Epithelial cell of esophagus (primary cell): Measurements from ENCODE around the gene LCORL.
A peak's percentile ranks its signal among the peaks of the same experiment; 100 is the strongest.

Experiments used
- DNase-seq: peaks from one replicate; pipeline ENCODE4 v3.0.0; 2010; ENCODE audit warnings: low read depth
- H3K4me3 ChIP-seq: 2 replicates; pipeline ENCODE4 v1.5.1; 2011; ENCODE audit warnings: mild to moderate bottlenecking, low read length, control low read depth
- CTCF ChIP-seq: IDR thresholded peaks from 2 replicates; pipeline ENCODE4 v1.5.1; 2011; ENCODE audit warnings: low read depth, mild to moderate bottlenecking, low read length, control low read depth, inconsistent platforms; ENCODE audit not compliant: insufficient read depth; ENCODE audit errors: missing control alignments

LCORL gene

GRCh38 chr4:18034099-18034498, 12.5 kb upstream of the LCORL start:
- no peak overlapping the region for H3K4me3 ChIP-seq
- no peak for TF ChIP-seq CTCF
- no peak for DNase-seq

- no peak overlapping the region for H3K4me3 ChIP-seq
- TF ChIP-seq CTCF: no peak
- peak; percentile 52 for DNase-seq
These were observed 11.8 kb upstream of the LCORL start for GRCh38 chr4:18033111-18034085.

- no peak for DNase-seq
- TF ChIP-seq CTCF: no peak
- H3K4me3 ChIP-seq: no peak overlapping the region
These were observed 3.7 kb upstream of the LCORL start for GRCh38 chr4:18025288-18025687.

GRCh38 chr4:18022572-18023050, 1.1 kb upstream of the LCORL start:
- no peak for TF ChIP-seq CTCF
- H3K4me3 ChIP-seq: peak overlapping the region; percentile 88
- DNase-seq: peak; percentile 1

DNA sequence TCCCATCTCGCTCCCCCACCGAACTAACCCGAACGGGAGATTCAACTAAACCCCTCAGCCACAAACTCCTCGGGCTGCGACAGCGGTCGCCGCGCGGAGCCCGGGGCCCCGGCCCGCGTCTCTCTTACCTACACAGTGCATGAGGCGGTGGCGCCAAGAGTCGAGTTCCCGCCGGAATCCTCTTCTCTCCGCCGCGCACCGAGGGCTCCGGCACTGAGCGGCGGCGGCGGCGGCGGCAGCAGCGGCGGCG, 160 bp downstream of the LCORL start:
- TF ChIP-seq CTCF: no peak
- peak overlapping the region; percentile 88 for H3K4me3 ChIP-seq
- DNase-seq: no peak

DNA sequence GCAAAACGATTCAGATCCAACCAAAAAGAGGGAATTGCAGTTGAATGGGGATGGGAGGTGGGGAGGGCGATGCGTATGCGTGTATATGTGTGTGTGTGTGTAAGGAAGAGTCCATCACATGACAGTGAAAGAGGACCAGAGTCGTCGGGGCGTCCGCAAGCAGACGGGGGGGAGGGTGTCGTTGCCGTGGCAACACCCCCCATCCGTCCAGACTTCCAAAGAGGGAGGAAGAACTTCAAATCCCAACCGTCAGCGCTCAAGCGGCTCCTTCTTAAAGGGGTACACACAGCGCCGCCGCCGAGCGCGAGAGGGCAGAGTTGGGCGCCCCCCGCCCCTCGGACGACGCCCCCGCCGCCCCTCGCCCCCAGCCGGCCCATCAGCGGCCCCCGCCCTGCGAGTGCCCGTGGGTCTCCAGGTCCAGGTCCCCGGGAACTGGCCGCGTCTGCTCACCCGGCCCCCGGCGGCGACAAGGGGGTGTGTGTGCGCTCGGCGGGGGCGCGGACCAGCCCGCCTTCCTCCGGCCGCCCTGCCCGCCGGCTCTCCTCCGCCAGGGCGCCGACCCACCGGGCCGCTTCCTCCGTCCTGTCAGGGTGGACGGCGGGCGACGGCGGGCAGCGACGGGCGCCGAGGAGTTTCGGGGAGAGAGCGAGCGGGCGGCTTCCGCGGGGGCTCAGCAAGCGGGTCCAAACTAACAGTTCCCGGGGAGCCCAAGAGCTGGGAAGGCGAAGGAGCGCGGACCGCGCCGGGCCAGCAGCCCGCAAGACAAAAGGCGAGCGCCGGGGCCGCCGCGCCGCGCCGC, 685 bp downstream of the LCORL start:
- TF ChIP-seq CTCF: no peak
- peak; percentile 67 for DNase-seq
- H3K4me3 ChIP-seq: peak overlapping the region; percentile 88
